Vagina (tissue), 2 donors: ENCODE results near the gene PDXP. TPM values are rescaled to one million over a fixed set of nuclear protein-coding genes. Genes with fewer than 3 reads are reported as not detected.
"Not testable (repeated sequence)": the region's sequence is repeated elsewhere in the genome, so short reads cannot be mapped to it uniquely, and the experiment has no call there.

Experiments
- DNase-seq, 2 donors: peaks; one replicate each; pipeline ENCODE4 v3.0.0-alpha.2; 2017; ENCODE audit errors: extremely low spot score in 2 of 2
- H3K27ac ChIP-seq: fragments of 200-600 bp; sonication (generic); one replicate; pipeline ENCODE4 v1.5.1; 2019
- H3K27me3 ChIP-seq: fragments of 200-600 bp; sonication (generic); one replicate; pipeline ENCODE4 v1.5.1; 2019
- H3K36me3 ChIP-seq, 2 donors: fragments of 200-600 bp; sonication (generic); one replicate each; pipeline ENCODE4 v1.5.1; 2017 to 2019
- H3K4me1 ChIP-seq: fragments of 200-600 bp; sonication (generic); one replicate; pipeline ENCODE4 v1.5.1; 2019
- H3K4me3 ChIP-seq, 2 donors: fragments of 200-600 bp; sonication (generic); 1 replicate in 1 of 2; 2 replicates in 1 of 2; pipeline ENCODE4 v1.5.1; 2016 to 2019
- H3K9me3 ChIP-seq: fragments of 200-600 bp; sonication (generic); one replicate; pipeline ENCODE4 v1.5.1; 2019
- CTCF ChIP-seq, 3 experiments: fragments of 450-650 bp in 2 of 3; fragments of 200-600 bp in 1 of 3; sonication (generic) in 1 of 3; IDR thresholded peaks; one replicate each; pipeline ENCODE4 v1.5.1; 2017 to 2019; ENCODE audit warnings: antibody characterized with exemption in 3 of 3, mild to moderate bottlenecking in 2 of 3, moderate library complexity in 2 of 3
- POLR2A ChIP-seq, 2 donors: fragments of 450-650 bp; IDR thresholded peaks; one replicate each; pipeline ENCODE4 v1.6.1; 2017; ENCODE audit warnings: antibody characterized with exemption in 2 of 2, mild to moderate bottlenecking in 2 of 2, moderate library complexity in 2 of 2
- POLR2AphosphoS5 ChIP-seq, 2 donors: sonication (generic); formaldehyde crosslinking; IDR thresholded peaks; one replicate each; pipeline ENCODE4 v1.9.0; 2017; ENCODE audit warnings: antibody characterized with exemption in 2 of 2, mild to moderate bottlenecking in 2 of 2, low read depth in 1 of 2; ENCODE audit not compliant: insufficient read depth in 1 of 2
- intact Hi-C: fragments of 100-400 bp; cut with DNase I; formaldehyde crosslinking; loops from one replicate; pipeline ENCODE4 v1.15.1; 2023
- total RNA-seq: library from RNA; depleted of rRNA; stranded (reverse); fragments of >200 nt; gene quantifications from one replicate; pipeline ENCODE4 v1.2.3, GENCODE V29; 2016

PDXP gene
- total RNA-seq, 1 donor from 2014 or later = 6.4 TPM

- Histone ChIP-seq H3K36me3 (peaks cover 0 to 41% of the 10 kb centered on the region in 2 donors), H3K4me3 (no peak overlapping the region), H3K4me1 (peaks cover 13% of the 10 kb centered on the region), H3K27me3 (no peaks in the 10 kb centered on the region), H3K9me3 (no peaks in the 10 kb centered on the region), H3K27ac (no peak overlapping the region)
- no peak for DNase-seq
- intact Hi-C loops = no loop called here
- TF ChIP-seq CTCF (IDR thresholded peaks at IDR 0.05) (no peak), POLR2AphosphoS5 (IDR thresholded peaks at IDR 0.05; ENCODE audit: insufficient read depth in 1 of 2, low read depth in 1 of 2) (no peak), POLR2A (IDR thresholded peaks at IDR 0.05) (no peak)
Observed at GRCh38 chr22:37690901-37691504, 32.5 kb downstream of the PDXP start.

DNA sequence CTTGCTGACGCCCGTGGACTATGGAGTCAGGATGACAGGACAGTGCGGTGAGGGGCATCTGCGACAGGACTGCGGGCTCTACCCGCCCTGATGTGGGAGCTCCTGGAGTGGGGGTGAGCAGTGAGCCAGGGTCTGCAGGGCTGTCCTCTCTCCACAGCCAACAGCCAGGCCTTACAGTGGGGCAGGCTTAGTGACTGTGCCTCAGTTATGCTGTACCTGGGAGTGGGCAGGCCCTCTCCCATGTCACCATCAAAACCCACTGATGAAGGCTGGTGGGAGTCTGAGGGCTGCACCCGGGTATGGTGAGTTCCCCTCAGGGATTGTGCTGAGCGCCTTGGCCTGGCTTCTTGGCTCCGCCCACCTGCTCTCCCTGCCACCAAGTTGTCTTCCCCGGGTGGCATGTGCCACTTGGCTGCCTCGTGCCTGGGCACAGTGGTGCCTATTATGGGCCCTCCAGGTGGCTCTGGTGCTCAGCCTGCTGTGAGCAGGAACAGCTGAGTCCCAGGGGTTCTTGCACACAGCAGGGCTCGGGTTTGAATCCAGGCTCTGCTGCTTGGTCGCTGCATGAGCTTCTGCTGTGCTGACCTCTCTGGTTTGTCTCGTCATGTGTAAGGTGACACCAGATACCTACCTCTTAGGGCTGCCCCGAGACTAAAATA lies 34.2 kb downstream of the PDXP start:
- H3K36me3 ChIP-seq = peaks cover 0 to 41% of the 10 kb centered on the region in 2 donors
- intact Hi-C loops = no loop called here
- peaks cover 15% of the 10 kb centered on the region for H3K4me1 ChIP-seq
- H3K9me3 ChIP-seq = no peaks in the 10 kb centered on the region
- TF ChIP-seq CTCF (IDR thresholded peaks at IDR 0.05) = no peak
- TF ChIP-seq POLR2A (IDR thresholded peaks at IDR 0.05) = no peak
- no peak for TF ChIP-seq POLR2AphosphoS5 (IDR thresholded peaks at IDR 0.05; ENCODE audit: insufficient read depth in 1 of 2, low read depth in 1 of 2)
- no peak overlapping the region for H3K27ac ChIP-seq
- DNase-seq = no peak
- H3K27me3 ChIP-seq = no peaks in the 10 kb centered on the region
- H3K4me3 ChIP-seq = no peak overlapping the region

GRCh38 chr22:37694131-37694530 lies 35.6 kb downstream of the PDXP start:
- DNase-seq, H3K4me3 ChIP-seq, intact Hi-C loops, H3K27me3 ChIP-seq, H3K9me3 ChIP-seq, H3K27ac ChIP-seq: not testable (repeated sequence)
- Histone ChIP-seq H3K36me3 (peaks cover 0 to 41% of the 10 kb centered on the region in 2 donors), H3K4me1 (peaks cover 14% of the 10 kb centered on the region)

- H3K27me3 ChIP-seq, DNase-seq, H3K9me3 ChIP-seq, H3K27ac ChIP-seq, intact Hi-C loops: not testable (repeated sequence)
- Histone ChIP-seq H3K36me3 (peaks cover 0 to 33% of the 10 kb centered on the region in 2 donors), H3K4me3 (peak overlapping the region; percentile 18 to 22), H3K4me1 (peaks cover 14% of the 10 kb centered on the region)
Observed at GRCh38 chr22:37696260-37696656, 37.7 kb downstream of the PDXP start.

GRCh38 chr22:37696657-37697537 lies 38.4 kb downstream of the PDXP start, which contains the start of gene TRIOBP:
TRIOBP (plus strand) TSS chr22:37697048; CDS start chr22:37701366, 4,318 bp downstream.
- H3K36me3 ChIP-seq = peaks cover 0 to 27% of the 10 kb centered on the region in 2 donors
- intact Hi-C loops = no loop called here
- peak within 1 kb of the TSS; percentile 5 for H3K27ac ChIP-seq
- peaks cover 14% of the 10 kb centered on the region for H3K4me1 ChIP-seq
- no peaks in the 10 kb centered on the region for H3K9me3 ChIP-seq
- no peaks in the 10 kb centered on the region for H3K27me3 ChIP-seq
- TF ChIP-seq CTCF (IDR thresholded peaks at IDR 0.05) (no peak), POLR2AphosphoS5 (IDR thresholded peaks at IDR 0.05; ENCODE audit: insufficient read depth in 1 of 2, low read depth in 1 of 2) (peak; percentile 68 to 73), POLR2A (IDR thresholded peaks at IDR 0.05) (no peak)
- DNase-seq = no peak
- H3K4me3 ChIP-seq = peak within 1 kb of the TSS; percentile 18 to 22
